ENCODE data around the gene CAMTA1.

The CAMTA1 gene

GRCh38 chr1:7432102-7432899 is 647.0 kb downstream of the CAMTA1 start:
- no peak for DNase-seq (ENCODE audit: low read depth)

- no peak for DNase-seq (ENCODE audit: low read depth)
Observed at GRCh38 chr1:7432900-7433380, 647.7 kb downstream of the CAMTA1 start.

GRCh38 chr1:7434566-7434965 is 649.3 kb downstream of the CAMTA1 start:
- no peak for DNase-seq (ENCODE audit: low read depth)

- DNase-seq (ENCODE audit: low read depth): no peak
Observed at GRCh38 chr1:7435276-7436055, 650.2 kb downstream of the CAMTA1 start.

GRCh38 chr1:7436056-7437005 is 651.1 kb downstream of the CAMTA1 start:
- no peak for DNase-seq (ENCODE audit: low read depth)

- no peak for DNase-seq (ENCODE audit: low read depth)
Observed at GRCh38 chr1:7437036-7437435, 651.8 kb downstream of the CAMTA1 start.

- no peak for DNase-seq (ENCODE audit: low read depth)
Observed at GRCh38 chr1:7437608-7438395, 652.5 kb downstream of the CAMTA1 start.

- no peak for DNase-seq (ENCODE audit: low read depth)
Observed at GRCh38 chr1:7438396-7438785, 653.1 kb downstream of the CAMTA1 start.

GRCh38 chr1:7438921-7439655 is 653.8 kb downstream of the CAMTA1 start:
- no peak for DNase-seq (ENCODE audit: low read depth)

- no peak for DNase-seq (ENCODE audit: low read depth)
Observed at GRCh38 chr1:7440154-7440553, 654.9 kb downstream of the CAMTA1 start.

- no peak for DNase-seq (ENCODE audit: low read depth)
Observed at GRCh38 chr1:7441143-7441841, 656.0 kb downstream of the CAMTA1 start.

GRCh38 chr1:7442036-7442435 is 656.8 kb downstream of the CAMTA1 start:
- DNase-seq (ENCODE audit: low read depth): no peak

GRCh38 chr1:7442918-7443317 is 657.7 kb downstream of the CAMTA1 start:
- DNase-seq (ENCODE audit: low read depth): no peak

GRCh38 chr1:7444363-7444762 is 659.1 kb downstream of the CAMTA1 start:
- DNase-seq (ENCODE audit: low read depth): no peak

- no peak for DNase-seq (ENCODE audit: low read depth)
Observed at GRCh38 chr1:7447093-7447492, 661.8 kb downstream of the CAMTA1 start.

GRCh38 chr1:7447736-7448135 is 662.5 kb downstream of the CAMTA1 start:
- no peak for DNase-seq (ENCODE audit: low read depth)

GRCh38 chr1:7448986-7449385 is 663.7 kb downstream of the CAMTA1 start:
- no peak for DNase-seq (ENCODE audit: low read depth)

GRCh38 chr1:7449750-7450149 is 664.5 kb downstream of the CAMTA1 start:
- no peak for DNase-seq (ENCODE audit: low read depth)

- no peak for DNase-seq (ENCODE audit: low read depth)
Observed at GRCh38 chr1:7450838-7451237, 665.6 kb downstream of the CAMTA1 start.

GRCh38 chr1:7453038-7453437 is 667.8 kb downstream of the CAMTA1 start:
- DNase-seq (ENCODE audit: low read depth): no peak

Data from stimulated activated CD8-positive, alpha-beta memory T cell treated with anti-CD3 and anti-CD28 coated beads, Interleukin-12 subunit alpha, Interleukin-12 subunit beta, amount 100 ng/mL, for 1 hour (primary cell).